HG03571 (cell line): Measurements from ENCODE around the gene ERN2.
"Not testable (repeated sequence)": the region's sequence is repeated elsewhere in the genome, so short reads cannot be mapped to it uniquely, and the experiment has no call there.

Experiments used
- ATAC-seq: cut with Tn5 transposase; IDR thresholded peaks from one replicate; pipeline ENCODE4 v1.9.1; 2021; ENCODE audit not compliant: unreplicated experiment

ERN2 gene

DNA sequence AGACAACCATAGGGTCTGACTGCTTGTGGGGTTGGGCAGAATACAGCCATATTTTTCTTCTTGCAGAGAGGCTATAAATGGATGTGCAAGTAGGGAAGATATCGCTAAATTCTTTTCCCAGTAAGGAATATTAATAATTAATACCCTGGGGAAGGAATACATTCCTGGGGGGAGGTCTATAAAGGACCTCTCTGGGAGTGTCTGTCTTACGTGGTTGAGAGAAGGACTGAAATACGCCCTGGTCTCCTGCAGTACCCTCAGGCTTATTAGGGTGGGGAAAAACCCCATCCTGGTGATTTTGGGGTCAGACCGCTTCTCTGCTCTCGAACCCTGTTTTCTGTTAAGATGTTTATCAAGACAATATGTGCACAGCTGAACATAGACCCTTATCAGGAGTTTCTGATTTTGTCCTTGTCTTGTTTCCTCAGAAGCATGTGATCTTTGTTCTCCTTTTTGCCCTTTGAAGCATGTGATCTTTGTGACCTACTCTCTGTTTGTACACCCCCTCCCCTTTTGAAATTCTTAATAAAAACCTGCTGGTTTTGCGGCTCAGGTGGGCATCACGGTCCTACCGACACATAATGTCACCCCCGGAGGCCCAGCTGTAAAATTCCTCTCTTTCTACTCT is 9.7 kb upstream of the ERN2 start:
- not testable (repeated sequence) for ATAC-seq

DNA sequence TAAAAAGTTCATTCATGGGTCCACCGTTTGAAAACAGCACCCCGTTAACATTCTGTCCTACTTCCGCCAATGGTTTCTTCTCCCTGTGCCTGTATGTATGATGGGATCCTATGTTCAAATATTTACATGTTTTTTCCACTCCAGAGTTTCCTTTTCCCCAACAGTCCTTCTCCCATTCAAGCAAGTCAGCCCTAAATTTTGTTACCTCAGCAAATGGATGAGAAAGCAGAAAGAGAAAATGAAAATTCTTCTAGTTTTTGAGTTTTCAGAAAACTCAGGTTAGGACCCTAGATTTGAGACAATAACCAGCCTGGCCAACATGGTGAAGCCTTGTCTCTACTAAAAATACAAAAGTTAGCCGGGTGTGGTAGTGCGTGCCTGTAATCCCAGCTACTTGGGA is 3.5 kb upstream of the ERN2 start:
- no peak for ATAC-seq

DNA sequence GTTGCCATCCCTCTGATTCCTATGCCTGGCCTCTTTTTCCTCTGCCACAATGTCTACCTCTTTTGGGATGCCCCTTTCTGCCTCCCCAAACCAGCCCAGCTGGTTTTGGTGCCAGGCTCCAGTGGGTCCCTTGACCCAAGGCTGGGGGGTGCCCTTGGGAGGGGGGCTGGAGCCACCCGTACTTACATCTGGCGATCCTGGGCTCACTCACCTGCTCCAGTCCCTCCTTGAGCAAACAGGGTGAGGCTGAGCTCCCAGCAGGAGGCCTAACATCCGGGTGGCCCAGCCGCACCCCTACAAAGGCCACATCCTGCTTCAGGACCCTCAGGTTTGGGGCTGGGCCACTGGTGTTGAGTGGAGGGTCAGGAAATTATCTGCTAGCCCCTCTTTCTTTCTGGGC is 1.2 kb downstream of the ERN2 start:
- no peak for ATAC-seq

DNA sequence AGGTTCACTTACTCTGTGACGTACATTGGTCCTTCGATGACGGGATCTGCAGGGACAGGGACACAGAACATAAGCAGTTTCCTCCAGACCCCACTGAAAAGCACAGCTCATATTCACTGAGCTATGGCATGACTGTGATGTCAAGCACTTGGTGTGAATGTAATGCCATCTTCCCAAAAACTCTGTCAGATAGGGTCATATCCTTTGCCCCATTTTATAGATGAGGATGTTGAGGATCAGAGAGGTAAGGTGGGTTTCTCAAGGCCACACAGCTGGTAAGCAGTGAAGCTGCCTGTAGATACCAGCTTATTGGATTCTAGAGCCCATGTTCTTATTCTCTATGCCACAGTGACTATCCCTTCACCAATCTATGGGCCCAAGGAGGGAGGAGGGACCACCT is 2.5 kb downstream of the ERN2 start:
- no peak for ATAC-seq

DNA sequence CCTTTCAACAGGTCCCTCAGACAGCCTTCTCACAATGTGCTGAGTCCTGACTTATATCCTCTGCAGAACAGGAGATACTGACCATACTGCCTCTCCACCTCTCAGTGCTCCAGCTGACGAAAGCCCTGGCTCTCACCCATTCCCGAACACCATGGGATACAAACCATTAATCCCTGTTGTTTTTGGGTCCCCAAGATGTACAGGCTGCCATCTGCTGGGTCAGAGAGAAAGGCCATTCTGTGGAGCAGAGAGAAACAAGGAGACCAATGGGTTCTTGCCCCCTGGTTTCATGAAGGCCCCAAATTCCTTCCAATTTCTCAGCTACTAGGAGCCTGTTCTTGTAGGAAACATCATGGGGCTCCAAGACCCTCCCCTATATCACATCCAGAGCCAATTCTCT is 3.0 kb downstream of the ERN2 start:
- ATAC-seq: no peak

DNA sequence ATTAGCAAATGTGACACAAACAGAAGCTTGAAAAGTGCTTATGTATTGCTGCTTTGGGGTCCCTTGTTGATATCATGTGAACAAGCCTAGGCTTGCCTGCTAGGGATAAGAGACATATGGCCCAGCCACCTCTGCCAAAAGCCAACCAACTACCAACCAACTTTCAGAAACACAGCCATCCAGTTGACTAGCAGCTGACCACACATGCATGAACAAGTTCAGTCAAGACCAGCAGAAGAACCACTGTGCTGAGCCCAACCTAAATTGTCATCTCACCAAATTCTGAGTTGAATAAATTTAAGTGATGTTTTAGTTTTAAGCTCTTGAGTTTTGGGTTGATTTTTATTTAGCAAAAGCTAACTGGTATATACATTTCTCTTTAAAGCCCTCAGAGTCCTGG is 3.5 kb downstream of the ERN2 start:
- ATAC-seq: no peak

DNA sequence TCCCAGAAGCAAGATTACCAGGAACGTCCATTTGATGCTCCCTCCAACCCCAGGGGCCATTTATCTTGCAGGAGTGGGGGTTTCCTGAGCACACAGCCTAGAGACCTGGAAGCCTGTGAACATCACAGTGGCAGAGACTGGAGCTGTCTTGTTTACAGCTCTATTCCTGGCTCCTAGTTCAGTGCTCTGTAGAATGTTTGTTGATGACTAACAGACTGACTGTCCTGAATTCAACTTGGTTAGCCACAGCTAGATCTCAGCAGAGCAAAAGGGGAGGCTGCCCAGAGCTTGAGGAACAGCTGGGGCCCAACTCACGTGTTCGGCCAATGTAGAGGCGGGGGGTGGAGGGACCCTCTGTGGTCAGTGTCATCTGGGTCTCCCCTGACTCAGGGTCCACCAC is 6.6 kb downstream of the ERN2 start:
- no peak for ATAC-seq

DNA sequence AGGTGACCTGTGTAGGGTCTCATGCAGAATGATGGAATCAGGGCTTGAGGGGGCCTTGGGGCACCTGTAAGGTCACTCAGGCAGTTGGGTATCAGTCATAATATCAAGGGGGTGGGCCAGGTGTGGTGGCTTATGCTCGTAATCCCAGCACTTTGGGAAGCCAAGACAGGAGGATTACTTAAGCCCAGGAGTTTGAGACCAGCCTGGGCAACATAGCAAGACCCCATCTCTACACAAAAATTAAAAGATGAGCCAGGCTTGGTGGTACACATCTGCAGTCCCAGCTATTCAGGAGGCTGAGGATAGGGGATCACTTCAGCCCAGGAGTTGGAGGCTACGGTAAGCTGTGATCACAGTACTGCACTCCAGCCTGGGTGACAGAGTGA is 7.5 kb downstream of the ERN2 start:
- no peak for ATAC-seq

DNA sequence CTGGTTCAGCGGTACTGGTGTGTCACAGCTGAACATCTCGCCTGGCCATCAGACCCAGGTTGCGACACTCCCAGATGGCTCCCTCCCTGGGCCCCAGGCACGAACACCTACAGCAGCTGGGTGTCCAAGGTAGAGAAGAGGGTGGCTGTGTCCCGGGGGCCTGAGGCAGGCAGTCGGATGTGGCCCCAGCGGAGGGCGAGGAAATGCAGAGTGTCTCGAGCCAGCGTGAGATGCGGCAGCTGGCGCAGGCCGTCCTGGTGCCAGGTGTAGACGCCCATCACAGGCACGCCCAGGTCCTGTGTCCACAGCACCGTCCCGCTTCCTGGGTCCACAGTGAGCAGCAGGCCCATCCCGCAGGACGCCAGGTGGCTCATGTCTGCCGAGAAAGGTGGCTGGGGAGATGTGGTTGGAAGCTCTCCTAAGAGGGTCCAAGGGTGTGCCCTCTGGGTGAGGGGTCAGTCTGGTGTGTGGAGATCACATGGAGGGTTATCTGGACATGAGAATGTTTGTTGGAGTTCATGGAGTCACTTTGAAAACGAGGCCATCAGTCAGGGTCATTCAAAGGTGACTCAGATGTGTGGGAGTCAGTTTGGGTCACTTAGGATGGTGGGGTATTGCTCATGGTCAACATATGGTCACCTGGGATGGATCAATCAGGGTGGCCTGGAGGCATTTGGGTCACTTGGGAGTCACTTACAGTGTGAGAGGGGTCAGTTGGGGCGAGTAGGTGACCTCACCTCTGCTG is 8.1 kb downstream of the ERN2 start:
- ATAC-seq: no peak

DNA sequence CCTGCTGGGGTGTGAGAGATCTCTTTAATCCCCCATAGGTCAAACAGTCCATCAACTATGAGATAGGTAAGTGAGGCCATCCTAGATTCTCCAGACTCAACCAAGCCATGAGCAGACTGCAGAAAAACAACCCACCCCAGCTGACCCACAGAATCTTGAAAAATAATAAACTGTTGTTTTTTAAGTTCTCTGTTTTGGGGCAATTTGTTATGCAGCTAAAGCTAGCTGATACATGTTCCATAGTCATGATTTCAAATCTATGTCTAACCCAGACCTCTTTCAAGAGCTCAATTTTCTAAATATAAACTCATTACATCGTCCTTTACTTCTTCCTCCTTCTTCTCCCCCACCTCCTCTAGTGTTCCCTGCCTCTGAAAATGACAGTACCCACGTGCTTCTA is 10.1 kb downstream of the ERN2 start:
- no peak for ATAC-seq

DNA sequence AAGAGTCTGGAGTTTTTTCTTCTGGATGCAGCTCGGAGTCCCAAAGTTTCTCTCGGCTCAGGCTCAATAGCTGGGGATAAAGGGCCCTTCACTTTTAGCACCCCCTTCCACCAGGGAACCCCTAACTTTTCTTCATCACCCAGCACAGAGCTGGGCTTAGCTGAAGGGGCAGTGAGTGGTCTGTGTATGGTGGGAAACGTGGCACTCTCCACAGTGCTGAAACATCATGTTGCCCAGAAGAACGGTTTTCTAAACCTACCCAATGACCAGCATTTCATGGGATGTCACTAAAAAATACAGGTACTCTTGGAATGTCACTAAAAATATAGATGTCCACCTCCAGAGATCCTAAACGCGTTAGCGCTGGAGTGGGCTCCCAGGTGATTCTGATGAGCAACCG is 12.0 kb downstream of the ERN2 start:
- no peak for ATAC-seq

DNA sequence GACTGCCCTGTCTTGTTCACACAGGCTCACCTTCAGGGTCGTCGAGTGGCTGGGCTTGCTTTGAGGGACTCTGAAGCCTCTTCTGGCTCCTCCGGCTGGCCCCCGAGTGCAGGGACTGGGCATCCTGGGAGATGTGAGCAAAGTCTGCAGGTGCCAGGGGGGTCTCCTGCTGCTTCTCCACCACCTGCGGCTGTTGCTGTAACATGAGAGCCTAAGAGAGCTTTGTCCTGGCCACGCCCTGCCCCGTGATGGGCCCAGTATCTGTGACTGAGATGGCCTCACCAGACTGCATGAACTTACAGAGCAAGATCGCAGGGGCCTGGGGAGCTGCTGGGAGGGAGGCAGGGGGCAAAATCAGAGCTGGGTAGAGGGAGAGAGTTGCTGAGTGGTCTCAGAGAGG is 12.5 kb downstream of the ERN2 start:
- no peak for ATAC-seq

DNA sequence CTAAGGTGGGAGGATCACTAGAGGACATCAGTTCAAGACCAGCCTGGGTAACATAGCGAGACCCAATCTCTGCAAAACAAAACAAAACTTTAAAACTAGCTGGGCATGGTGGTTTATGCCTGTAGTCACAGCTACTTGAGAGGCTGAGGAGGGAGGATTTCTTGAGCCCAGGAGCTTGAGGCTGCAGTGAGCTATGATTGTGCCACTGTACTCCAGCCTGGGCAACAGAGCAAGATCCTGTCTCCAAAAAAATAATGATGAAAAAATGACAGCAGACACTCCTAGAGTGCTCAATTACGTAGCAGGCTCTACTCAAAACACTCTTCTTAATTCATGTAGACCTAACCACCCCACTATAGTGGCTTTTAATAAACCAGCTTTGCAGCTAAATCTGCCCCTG is 12.9 kb downstream of the ERN2 start:
- ATAC-seq: no peak

DNA sequence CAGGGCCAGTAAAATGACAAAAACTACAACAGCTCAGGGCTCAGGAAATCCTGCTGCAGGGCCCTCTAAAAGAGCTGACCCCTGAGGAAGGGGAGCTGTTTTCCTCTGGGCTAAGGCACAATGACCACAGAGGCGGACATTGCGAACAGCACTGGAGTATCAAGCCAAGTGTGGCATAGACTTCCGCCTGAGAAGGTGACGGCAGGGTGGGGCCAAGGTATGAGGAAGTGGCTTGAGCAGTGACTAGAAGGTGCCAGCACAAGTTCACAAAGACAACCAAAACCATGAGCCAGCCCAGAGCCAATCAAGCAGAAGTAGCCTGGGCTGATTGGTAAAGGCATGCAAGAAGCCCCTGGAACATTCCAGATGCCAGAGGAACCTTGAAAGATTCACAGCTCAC is 13.9 kb downstream of the ERN2 start:
- ATAC-seq: no peak

DNA sequence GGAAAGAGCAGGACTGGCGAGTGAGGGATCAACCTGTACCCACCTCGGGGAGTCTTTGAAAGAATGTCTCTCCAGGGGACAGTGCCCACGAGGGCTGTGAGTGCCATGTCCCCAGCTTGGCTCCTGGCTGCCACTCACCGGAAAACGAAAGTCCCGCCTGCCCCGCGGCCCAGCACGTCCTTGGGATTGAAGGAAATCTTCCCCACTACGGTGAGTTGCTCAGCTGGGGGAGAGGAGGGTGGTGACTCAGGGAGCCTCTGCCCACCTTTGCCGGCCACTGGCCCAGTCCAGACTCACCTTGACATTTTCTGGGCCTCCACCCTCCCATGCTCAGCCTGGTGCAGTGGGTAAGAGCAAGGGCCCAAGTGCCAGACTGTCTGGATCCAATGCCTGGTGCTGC is 17.3 kb downstream of the ERN2 start:
- ATAC-seq: no peak

DNA sequence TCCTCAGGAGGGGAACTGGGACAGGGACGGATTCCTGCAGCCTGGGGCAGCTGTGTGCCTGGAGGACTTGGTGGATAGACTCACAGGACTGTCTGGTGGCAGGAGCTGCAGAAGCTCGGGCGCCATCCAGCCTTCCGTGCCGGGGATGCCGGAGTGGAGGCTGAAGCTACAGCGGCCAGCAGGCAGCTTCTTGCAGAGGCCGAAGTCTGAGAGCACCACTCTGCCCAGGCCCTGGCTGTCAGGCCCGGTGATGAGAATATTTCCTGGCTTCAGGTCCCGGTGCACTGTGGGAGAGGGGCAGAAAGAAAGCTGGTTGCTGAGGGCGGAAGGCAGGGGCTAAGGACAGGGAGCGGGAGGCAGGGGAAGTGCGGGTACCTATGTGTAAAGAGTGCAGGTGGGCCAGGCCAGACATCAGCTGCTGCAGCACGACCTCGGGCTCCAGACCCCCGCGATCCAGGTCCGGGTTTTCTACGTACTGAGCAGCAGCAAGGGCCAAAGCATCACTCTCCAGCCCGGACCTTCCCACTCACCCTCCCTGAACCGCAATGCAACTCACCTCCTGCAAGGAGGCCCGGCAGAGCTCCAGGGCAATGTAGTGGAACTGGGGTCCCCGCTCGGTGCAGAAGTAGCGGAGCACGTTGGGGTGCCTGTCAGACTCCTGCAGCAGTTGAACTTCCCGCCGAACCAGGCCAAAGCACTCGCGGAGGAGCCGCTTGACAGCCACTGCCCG is 18.2 kb downstream of the ERN2 start:
- no peak for ATAC-seq

DNA sequence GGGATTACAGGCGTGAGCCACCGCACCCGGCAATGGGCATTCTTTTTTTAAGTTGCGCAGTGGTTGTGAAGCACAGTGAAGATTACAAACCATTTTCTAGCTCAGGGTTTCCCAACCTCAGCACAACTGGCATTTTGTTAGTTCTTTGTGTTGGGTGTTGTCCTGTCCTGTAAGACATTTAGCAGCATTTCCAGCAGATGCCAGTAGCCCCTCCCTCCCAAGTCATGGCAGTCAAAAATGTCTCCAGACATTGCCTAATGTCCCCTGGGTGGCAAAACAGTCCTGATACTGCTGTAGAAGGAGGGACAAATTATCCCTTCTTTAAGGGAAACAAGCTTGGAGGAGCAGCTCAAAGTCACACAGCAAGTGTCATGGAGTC is 18.8 kb downstream of the ERN2 start:
- ATAC-seq: no peak

DNA sequence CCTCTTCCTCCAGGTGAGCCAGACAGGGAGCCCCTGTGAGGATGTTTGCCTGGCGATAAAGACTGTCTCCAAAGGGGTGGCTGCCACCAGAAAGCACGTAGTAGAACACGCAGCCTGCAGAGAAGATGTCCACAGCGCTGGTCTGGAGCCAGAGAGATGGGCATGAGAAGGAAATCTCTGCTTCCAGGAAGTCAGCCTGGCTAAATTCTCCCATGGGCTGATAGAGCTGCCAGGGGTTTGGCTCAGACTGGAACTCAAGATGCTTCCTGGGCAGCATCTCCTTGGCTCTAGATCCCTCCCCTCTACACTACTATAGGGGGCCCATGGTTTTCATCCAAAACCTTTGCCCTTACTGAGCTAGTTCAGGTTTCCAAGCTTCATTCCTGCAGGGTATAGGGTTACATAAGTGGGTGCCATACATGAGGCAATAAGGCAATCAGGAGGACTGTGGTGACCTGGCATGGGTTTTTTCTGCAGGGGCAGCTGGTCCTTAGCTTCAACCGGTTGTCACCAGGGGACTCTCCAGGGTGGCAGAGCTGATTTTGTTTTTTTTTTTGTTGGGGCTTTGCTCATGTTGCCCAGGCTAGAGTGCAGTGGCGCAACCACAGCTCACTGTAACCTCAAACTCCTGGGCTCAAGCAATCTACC is 20.7 kb downstream of the ERN2 start:
- ATAC-seq: no peak

DNA sequence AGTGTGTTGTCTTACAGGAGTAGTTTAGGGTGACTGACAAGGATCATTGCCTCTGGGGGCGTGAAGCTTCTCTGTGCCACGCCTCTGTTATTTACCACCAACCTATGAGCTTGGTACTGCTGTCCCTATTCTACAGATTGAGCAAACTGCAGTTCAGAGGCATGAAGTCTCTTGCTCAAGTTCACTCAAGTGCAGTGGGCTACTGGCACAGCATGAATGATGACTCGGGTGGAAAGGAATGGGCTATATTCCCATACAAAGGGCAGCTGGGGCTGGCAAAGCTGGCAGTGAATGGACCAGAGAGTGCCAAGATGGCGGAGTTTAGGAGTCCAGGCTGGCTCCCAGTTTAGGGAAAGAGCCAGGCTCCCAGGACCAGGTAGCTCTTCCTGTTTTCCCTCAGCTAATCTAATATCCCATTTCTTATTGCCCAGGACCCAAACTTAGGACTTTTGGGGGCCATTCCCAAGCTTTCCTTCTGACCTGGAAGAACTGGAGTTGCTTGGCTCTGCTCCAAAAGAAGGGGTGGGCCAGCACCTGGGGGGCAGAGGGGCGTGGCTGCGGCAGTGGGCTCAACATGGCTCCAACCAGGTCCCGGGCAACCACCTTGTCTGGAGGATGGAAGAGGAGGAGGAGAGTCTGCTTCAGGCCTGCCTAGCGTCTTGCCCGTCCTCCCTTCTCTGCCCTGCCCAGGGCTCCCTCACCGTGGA is 21.4 kb downstream of the ERN2 start:
- ATAC-seq: no peak

DNA sequence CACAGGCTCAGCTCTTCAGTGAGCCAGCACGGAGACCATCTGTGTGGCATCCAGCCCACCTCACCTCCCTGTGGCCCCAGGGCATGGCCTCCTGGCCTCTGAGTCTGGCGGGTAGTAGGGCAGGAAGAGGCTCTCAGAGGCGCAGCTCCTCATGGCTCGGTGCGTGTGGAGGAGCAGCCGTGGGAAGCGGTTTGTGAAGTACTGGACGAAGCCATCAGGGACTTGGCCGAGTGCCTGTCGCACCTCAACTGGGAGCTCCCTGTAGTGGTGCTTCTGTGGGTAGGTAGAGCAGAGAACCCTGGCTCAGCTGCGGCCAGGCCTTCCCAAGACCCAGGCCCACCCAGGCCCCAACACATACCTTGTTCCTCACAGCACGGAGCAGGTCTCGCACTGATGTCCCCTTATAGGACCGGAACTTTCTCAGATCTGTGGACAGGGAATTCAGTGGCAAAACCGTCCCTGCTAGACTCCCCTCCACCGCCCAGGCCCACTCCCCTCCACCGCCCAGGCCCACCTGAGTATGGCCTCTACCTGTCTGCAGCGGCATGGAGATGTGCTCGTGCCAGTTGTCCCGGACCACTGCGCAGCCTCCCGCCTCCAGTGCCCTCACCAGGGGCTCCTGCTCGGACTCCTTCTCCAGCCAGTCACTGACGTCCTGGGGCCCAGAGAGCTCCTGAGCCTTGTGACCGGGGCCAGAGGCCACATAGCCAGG is 22.1 kb downstream of the ERN2 start:
- ATAC-seq: no peak
